Ramos (cell line): ENCODE data around the gene PCDHA6.
"Not testable (repeated sequence)": the region's sequence is repeated elsewhere in the genome, so short reads cannot be mapped to it uniquely, and the experiment has no call there.

Source experiments
- in situ Hi-C: fragments of 300-500 bp; cut with MboI; formaldehyde crosslinking; loops from one replicate; pipeline ENCODE4 v1.14.3; 2022; ENCODE audit warnings: low sequenced_read_pairs; ENCODE audit not compliant: unreplicated experiment

PCDHA6 gene

GRCh38 chr5:140857177-140857986, 29.6 kb downstream of the PCDHA6 start:
- in situ Hi-C loops = loop anchor here (10.0 kb wide), 1 partner anchor 187 kb away; no protein-coding TSS in a partner anchor

DNA sequence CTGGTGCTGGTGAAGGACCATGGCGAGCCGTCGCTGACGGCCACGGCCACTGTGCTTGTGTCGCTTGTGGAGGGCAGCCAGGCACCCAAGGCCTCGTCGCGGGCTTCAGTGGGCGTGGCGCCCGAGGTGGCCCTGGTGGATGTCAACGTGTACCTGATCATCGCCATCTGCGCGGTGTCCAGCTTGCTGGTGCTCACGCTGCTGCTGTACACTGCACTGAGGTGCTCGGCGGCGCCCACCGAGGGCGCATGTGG, 30.2 kb downstream of the PCDHA6 start:
- in situ Hi-C loops = loop anchor here (10.0 kb wide), 1 partner anchor 187 kb away; no protein-coding TSS in a partner anchor

DNA sequence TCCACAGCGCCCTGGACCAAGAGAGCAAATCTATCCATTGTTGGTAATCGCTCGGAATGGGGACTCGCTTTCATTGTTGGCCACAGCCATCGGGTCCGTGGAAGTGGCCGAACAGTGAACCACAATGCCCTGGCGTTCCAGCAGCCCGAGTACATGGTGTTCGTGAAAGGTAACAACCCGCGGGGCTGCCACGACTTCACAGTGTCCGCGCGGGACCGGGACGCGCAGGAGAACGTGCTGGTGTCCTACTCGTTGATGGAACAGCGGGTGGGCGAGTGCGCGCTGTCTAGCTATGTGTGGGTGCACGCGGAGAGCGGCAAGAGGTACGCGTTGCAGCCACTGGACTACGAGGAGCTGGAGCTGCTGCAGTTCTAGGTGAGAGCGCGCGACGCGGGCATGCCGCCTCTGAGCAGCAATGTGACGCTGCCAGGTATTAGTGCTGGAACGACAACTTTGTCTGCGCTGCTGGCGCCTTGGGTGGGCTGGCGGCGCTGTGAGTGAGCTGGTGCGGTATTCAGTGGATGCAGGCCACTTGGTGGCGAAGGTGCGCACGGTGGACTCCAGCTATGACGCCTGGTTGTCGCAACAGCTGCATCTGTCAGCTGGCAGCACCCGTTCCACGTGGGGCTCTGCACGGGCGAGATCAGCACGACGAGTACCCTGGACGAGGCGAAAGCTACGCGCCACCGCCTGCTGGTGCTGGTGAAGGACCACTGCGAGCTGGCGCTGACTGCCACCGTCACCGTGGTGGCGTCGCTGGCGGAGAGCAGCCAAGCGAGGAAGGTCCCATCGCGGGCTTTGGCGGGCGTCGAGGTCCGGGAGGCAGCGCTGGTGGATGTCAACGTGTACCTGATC, 34.9 kb downstream of the PCDHA6 start:
- in situ Hi-C loops = no loop called here

DNA sequence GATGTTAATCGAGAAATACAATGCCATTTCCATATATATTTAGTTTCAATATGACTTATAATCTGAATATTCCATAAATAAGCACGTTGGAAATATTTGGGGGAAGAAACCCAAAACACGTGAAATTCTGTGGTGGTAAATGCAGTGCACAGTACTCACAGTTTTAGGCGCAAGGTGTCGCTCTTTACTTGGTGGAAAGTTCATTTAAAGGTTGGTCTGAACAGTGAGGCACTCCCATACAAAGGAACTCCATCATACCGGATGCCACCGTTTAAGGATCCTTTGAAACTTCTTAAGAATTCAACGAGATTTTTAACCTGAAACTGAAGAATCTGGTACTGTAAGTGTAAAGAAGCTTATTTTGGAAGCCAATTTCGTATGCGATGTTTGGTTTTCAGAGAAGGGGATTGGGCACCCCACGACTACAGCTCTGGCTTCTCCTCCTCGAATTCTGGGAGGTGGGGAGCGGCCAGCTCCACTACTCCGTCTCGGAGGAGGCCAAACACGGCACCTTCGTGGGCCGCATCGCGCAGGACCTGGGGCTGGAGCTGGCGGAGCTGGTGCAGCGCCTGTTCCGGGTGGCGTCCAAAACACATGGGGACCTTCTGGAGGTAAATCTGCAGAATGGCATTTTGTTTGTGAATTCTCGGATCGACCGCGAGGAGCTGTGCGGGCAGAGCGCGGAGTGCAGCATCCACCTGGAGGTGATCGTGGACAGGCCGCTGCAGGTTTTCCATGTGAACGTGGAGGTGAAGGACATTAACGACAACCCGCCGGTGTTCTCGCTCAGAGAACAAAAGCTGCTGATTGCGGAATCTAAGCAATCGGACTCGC, 41.2 kb downstream of the PCDHA6 start, which contains the start of gene PCDHA11:
Gene PCDHA11, plus strand, starts transcription at position 237 of the 834 bp plus-strand sequence. Its CDS starts 147 bp downstream, at position 384.
- in situ Hi-C loops = no loop called here

GRCh38 chr5:140869555-140869886, 41.8 kb downstream of the PCDHA6 start:
- in situ Hi-C loops = no loop called here

- in situ Hi-C loops = no loop called here
These were observed 42.8 kb downstream of the PCDHA6 start for GRCh38 chr5:140870221-140871201.

DNA sequence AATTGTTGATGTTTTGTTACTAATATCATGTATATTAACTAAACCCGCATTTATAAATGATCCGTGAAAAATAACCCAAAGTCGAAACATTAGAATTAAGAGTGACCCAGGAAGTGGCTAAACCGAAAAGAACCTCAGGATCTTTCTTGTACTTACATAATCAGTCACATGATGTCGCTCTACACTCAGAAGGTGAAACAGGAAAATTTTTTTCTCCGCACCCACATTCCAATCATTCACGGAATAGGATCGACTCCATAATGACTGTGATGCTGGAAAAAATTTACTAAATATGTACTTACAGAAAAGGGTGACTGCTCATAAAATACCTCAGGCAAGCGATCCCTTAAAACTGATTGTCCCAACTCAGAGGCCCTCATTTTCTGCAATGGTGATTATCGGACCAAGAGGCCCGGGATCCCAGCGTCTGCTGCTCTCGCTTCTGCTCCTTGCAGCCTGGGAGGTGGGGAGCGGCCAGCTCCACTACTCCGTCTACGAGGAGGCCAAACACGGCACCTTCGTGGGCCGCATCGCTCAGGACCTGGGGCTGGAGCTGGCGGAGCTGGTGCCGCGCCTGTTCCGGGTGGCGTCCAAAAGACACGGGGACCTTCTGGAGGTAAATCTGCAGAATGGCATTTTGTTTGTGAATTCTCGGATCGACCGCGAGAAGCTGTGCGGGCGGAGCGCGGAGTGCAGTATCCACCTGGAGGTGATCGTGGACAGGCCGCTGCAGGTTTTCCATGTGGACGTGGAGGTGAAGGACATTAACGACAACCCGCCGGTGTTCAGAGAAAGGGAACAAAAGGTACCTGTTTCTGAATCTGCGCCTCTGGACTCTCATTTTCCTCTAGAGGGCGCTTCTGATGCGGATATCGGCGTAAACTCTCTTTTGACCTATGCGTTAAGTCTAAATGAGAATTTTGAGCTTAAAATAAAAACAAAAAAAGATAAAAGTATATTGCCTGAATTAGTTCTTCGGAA, 47.6 kb downstream of the PCDHA6 start, which contains the start of gene PCDHA12:
Gene PCDHA12, plus strand, starts transcription at position 224 of the 981 bp plus-strand sequence. Its CDS starts 165 bp downstream, at position 389.
- in situ Hi-C loops = no loop called here

DNA sequence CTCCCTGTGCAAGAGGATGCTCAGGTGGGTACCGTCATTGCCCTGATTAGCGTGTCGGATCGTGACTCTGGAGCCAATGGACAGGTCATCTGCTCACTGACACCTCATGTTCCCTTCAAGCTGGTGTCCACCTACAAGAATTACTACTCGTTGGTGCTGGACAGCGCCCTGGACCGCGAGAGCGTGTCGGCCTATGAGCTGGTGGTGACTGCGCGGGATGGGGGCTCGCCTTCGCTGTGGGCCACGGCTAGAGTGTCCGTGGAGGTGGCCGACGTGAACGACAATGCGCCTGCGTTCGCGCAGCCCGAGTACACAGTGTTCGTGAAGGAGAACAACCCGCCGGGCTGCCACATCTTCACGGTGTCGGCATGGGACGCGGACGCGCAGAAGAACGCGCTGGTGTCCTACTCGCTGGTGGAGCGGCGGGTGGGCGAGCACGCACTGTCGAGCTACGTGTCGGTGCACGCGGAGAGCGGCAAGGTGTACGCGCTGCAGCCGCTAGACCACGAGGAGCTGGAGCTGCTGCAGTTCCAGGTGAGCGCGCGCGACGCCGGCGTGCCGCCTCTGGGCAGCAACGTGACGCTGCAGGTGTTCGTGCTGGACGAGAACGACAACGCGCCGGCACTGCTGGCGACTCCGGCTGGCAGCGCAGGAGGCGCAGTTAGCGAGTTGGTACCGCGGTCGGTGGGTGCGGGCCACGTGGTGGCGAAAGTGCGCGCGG, 48.9 kb downstream of the PCDHA6 start:
- in situ Hi-C loops = not testable (repeated sequence)

GRCh38 chr5:140877262-140877581, 49.5 kb downstream of the PCDHA6 start:
- in situ Hi-C loops = no loop called here
